Stimulated activated CD8-positive, alpha-beta memory T cell treated with anti-CD3 and anti-CD28 coated beads, Interleukin-7, amount 100 ng/mL, for 1 hour (primary cell): ENCODE data around the gene SEC16B.

Source experiments
- DNase-seq, 2 donors: peaks; one replicate each; pipeline ENCODE4 v3.0.0-alpha.2; 2020; ENCODE audit warnings: low read depth in 2 of 2

Gene SEC16B

DNA sequence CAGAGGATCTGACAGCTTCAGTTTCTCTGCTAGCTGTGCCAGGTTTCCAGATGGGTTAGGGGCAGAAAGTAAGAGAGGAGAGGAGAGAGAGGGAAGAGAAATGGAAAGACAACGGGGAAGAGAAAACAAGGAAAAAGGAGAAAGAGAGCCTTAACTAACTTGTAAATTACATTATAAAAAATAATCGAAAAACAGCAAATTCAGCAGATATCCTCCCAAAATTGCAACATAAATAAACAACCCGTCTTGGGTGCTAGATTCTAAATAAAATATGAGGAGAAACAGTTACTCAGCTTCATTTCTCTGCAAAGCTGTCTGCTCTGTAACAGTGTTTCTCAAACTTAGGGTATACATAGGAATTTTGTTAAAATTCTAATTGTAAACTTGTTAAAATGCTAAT lies 29.2 kb downstream of the SEC16B start:
- no peak for DNase-seq

DNA sequence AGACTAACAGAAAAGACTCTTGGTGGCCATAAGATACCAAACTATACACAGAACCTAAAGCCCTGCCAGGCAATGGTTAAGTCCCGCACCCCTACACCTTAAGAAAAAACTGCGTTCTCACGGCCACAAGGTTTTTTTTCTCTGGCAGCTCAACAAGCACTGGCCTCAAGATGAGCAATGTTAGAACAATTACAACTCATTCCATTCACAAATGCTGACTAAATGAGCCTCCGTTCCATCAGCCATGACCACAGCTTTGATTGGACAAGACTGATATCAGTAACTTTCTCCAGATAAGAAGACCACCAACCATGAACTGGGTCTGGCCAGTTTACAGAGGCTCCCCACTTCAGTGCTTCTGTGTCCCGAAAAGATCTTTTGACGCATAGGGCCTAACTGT lies 31.9 kb downstream of the SEC16B start:
- DNase-seq: no peak

DNA sequence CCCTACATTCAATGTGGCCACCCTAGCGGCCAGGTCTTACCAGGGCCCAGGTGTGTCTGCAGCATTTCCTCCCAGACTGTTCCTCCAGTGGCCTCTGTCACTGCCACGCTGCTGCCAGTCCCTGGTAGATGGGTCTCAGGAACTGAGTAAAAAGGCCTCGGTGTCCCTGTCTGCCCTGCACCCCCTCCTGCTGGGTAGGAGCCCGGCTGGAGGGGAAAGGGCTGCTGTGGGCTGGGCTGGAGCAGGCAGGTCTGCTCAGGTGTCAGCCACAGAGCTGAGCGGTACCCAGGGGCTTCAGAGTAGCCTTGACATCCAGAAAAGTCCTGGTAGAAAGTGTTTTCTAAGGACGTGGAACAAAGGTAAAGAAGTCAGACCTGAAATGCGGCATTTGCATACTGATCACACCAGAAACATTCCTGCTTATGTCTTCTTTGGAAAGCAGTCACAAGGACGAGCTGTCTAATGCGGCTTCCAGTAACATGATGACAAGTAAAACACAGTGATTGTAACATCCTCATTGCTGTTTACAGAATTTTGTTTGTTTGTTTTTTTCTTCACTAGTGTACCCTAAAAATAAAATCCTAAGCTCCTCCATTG lies 32.6 kb downstream of the SEC16B start:
- no peak for DNase-seq

DNA sequence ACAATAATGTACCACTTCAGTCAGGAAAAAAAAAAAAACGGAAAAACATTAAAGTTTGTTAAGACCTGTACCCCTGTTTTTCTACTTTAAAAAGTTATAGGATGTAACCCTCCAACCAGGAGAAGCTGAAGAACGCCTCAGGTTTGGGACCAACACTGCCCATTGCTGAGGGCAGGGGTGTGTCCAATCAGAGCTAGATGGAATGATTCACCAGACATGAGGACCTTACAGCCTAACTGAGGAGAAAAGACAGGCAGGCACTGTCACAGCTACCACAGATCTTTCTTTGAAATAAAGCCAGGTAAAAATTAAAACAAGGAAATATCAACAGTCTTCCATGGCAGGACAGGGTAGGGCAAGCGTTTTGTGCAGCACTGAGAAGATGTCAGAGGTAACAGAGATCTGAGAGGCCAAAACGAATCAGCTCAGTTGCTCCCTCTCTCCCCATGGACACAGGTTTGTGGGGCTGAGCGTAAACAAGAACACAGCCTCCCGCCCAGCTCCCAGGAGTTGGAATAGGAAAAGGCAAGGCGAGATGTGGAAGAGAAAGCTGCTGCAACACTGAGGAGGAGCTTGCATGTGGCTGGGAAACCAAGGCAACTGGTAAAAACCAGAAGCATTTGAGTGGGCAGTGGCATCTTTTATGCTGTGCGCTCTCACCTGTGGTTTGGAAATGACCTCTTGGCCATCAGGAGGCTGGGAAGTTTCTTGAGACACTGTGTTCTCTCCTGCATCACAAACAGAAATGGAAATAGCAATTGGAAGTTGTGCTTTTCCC lies 34.0 kb downstream of the SEC16B start:
- DNase-seq: no peak

DNA sequence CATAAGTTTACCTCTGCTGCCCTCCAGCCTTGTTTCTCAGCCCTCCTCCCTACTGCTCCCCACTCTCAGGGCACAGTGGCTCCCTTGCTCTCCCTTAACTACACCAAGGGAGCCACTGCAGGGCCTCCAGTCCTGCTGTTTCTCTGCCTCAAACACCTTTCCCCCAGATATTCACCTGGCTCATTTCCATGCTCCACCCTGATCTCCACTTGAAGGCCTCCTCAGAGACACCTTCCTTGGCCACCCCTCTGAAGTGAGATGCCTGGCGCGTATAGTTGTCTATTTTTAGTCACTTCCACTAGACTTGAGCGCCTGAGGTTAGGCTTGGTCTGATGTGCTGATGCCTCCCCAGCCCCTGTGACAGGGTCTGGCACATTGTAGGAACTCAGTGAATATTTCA lies 34.9 kb downstream of the SEC16B start:
- no peak for DNase-seq

DNA sequence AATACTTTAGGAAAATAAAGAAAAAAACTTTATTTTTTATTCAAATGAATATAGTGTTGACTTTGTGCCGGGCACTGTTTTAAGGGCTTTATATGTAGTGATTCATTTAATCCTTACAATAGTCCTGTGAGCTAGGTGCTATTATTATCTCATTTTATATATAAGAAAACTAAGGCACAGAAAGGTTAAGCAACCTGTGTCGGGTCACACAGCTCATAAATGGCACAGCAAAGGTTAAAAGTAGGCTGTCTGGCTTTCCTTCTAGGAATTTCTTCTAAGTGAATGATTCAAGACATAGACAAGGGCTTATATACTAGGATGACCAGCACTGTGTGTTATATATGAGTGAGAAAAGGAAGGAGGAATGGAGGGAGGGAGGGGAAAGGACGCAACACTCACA lies 35.4 kb downstream of the SEC16B start:
- no peak for DNase-seq

DNA sequence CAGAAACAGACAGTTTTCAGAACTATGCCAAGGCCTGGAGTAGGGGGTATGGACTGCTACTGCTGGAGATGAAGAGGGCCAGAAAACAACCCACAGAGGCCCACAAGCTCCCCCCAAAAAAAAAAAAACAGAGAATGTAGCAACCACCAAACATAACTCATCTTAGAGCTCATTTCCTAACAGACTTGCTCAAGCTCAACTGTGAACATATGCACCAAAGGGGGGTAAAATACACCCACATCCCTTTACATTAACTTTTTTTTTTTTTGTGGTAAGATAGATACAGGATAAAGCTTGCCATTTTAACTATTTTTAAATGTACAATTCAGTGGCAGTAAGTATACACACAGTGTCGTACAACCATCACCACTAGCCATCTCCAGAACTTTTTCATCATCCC lies 36.0 kb downstream of the SEC16B start:
- no peak for DNase-seq

DNA sequence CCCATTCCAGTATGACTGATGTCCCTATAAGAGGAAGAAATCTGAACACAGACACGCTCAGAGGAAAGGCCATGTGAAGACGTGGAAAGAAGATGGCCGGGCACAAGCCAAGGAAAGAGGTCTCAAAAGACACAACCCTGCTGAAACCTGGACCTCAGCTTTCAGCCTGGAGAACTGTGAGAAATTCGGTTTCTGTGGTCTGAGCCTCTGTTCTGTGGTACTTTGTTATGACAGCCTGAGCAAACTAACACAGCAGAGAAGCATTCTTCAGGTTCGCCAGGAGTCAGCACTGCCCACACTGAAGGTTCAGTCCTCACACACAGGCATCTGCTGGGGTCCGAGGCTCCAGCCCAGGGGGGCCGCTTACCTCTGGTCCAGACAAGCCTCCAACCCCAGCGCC lies 37.7 kb downstream of the SEC16B start:
- no peak for DNase-seq

DNA sequence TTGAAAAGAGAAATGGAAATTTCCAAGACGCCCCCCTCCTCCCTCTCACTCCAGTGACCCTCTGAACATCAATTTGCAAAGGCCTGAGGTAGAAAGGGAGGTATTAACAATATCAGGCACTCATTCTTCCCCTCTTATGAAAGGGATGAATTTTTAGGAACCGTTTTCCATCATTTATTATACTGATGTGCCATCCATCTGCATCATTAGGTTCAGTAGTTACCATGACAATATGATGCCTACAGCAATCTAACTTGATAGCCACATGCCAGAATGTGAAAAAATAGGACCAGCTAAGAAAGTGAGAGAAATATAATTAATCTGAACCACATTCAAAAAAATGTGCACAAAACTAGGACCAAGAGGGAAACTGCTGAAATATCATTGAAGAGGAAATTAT lies 40.9 kb downstream of the SEC16B start:
- no peak for DNase-seq

DNA sequence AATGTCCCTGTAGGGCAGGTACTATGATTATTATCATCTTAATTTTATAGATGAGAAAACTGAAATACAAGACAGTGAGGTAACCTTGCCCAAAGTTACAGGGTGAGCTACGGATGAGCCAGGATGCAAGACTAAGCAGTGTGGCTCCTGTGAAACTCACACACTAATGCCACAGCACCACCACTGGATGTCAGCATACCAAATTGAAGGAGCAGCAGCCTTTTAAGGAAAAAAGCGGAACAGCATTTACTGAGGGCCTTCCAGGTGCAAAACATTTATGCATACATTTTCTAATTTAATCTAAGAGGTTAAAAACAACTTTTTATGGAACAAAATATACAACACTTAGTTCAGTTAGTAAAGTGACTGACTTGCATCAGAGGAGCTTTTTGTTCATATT lies 41.7 kb downstream of the SEC16B start:
- no peak for DNase-seq

DNA sequence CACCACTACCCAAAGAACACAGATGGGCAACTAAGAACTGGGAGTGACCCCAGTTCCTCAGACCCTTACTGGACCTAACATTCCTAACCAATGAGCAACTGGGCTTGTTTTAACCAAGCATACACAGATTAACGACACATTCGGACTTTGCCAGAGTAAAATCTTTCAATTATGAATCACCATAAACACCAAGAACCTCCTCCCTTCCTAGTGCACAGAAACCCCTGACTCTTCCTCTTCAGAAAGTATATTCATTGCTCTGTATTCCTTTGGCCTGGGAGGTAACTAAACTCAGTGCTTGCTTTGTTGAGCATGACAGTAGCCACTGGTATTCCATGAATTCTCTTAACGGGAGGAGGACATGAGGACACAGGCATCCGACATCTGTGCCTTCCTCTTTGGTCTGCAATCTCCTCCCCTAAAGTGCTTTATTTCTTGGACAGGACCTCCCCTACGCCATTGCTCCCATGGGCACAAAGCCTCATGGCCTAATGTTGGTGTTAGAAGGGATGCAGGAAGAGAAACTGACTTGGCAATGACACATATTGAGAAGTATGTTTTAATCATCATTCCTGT lies 42.7 kb downstream of the SEC16B start:
- no peak for DNase-seq

DNA sequence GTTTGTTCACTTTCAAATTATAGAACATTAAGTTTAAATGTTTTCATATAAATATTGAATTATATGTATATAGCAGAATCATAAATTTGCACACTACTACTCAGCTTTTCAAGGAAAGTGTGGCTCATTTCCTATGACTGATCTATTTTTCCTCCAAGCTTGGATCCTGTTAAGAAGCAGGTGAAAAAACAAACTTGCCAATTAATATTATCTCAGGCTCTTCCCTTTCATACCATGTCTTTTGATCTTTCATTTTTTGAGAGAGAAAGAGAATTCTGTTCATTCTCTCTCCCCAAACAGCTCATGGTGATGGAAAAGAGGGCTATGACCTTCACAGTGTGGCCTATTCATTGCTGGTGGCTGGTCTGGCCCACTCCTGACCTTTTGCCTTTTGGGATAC lies 43.7 kb downstream of the SEC16B start:
- DNase-seq: no peak

DNA sequence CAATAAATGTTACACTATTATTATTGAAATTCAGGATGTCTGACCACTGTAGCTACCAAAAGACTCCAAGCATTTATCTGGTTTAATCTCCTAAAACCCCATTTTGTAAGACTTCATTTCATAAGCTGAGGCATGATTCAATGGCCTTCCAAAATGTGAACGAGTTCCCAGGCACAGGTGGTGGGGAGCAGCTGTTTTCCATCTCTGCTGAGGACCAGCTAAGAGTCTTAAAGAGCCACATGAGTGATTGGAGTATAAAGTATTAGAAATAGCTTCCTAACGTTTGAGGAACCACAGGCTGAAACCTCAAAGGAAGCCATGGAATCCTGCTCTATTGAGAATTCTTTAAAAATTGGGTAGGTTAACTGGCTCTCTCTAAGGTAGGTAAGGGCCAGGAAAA lies 44.9 kb downstream of the SEC16B start:
- DNase-seq: no peak

DNA sequence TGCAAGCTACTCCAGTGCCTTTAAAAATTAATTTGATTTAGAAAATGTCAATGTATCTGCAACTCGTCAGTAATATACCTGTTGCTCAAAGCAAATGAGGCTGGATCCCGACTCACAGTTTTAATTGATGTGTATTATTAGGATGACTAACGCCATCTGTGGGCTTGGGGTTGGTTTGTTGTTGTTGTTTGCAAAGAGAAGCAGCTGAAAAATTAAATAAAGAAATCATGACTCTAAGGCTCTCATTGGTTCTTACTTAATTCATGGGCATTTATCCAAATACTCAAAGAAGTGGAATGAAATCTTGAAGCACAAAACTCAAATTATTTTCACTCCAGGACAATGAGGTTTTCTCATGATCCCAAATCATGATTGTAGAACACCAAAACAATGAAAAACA lies 46.4 kb downstream of the SEC16B start:
- no peak for DNase-seq

DNA sequence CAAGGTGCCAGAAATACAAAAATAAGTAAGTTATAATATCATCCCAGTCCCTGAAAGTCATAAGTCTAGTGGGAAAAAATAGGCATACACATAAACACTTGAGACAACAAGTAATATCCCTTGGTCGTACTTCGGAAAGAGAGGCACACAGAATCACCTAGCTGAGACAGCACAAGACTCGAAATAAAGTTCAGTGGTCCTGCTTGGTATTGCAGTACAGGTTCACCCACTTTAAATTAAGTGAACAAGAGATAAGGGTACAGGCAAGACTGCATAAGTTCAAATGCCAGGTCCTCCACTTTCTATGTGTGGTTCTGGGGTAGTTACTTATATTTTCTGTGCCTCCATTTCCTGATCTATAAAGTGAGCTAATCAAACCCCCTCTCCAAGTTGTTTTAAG lies 47.6 kb downstream of the SEC16B start:
- DNase-seq: no peak

DNA sequence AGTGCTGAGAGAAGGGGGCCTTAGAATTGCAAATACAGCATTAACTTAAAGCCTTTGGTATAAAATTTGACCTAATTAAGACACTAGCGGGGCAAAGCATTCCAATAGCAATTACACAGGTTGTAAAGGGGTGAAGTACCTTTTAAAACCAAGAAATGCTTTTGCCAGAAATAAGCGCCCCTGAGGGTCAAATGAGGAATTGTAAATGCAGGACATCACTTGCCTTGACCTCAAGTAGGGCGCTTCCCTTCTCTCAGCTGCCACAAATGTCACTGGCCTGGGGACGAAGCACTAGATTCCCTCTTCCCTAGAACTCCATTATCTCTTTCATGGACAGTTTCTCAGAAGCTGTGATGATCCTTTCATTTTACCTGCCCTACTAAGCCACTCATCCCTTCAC lies 48.3 kb downstream of the SEC16B start:
- no peak for DNase-seq

DNA sequence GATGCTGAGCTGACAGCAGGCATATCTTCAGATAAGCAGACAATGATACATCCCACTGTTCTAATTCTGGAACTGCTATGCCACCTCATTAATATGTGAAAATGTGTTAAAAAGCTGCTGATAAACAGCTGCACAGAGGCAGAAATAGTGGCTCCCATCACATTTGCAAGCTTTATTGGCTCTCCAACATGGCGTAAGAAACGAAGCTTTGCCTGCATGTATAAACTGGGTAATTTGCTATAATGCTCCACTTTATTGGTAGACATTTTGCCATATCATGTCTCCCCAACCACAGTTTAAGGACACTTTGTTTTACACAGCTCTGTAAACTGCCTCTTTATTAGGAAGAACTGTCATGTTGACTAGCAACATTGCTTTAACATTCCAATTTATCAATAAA lies 49.8 kb downstream of the SEC16B start:
- no peak for DNase-seq

DNA sequence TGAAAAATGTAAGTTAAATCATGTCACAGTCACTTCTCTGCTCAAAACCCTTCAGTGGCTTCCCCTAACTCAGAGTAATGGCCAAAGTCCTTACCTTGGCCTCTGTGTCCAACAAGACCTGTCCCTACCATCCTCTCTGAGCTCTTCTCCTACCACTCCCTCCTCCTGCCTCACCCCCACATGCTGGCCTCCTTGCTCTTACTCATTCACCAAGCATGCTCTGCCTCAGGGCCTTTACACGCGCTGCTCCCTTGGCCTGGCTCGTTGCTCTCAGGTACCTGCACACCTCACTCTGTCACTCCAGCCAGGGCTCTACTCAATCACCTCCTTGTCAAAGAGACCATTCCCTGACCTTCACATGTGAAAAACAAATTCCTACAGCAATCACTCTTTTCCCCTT lies 54.2 kb downstream of the SEC16B start:
- no peak for DNase-seq

DNA sequence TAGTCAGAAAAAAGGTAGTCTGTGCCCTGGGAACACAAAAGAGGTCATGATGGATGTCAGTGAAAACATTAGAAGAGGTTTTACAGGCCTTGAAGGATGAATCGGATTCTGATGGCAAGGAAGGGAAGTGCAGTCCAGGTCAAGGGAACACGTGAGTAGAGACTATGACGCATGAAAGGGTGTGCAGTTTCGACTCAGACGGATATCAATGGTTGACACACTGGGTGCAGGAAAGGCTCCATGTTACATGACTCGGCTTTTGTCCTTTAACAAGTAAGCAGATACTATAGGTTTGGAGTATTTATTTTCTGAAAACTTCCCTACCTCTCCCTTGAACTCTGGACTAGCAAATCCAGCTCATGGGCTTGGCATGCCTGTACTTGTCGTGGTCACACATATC lies 55.3 kb downstream of the SEC16B start:
- DNase-seq: no peak

DNA sequence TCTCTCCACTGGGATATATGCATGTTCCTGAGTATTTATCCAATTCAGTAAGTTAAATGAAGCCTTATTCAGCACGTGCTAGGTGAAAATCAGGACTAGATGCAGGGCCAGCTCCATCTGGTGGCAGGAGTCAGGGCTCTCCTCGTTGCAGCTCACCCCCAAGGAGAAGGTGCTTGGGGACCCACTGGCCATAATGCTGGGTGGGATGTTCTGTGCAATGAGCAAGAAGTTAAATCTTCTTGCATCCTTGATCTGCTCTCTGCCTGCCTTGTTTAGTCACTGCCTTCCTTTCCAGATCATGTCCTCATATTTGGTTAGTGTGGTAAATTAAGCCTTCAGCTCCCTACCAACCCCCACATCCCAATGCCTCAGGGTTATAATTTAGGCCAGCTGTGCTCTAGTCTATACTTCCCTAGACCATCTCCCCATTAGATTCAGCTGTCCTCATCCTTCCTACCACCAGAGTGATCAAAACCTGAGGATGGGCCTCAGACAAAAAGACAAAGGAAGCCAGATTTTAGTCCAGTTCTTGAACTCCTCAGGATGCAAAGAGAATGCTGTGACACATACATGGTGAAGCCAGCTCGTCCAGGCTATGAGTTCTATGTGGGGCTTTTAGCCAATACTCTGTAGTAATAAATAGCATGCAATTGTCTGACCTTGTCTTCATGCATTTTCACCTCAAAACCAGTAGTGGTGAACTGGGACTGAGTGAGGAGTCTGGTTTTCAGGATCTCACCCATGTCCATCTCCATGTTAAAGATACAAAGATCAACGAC lies 55.9 kb downstream of the SEC16B start:
- DNase-seq: no peak

DNA sequence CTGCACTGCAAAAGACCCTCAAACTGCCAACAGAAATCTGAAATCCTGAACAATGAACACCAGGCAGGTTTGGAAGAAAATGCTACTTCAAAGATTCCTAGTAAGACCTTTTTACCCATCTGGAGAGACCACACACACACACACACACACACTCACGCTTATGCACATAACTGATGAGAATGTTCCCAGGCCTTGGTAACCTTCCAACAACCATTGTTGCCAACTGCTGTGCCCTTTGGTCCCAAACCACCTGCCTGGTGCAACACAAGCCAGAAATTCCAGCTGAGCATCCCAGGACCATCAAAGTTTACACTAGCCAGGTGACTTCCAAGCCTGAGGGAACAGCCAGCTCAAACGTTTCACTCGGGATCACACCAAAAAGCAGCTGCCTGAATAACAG lies 56.9 kb downstream of the SEC16B start:
- DNase-seq: no peak

DNA sequence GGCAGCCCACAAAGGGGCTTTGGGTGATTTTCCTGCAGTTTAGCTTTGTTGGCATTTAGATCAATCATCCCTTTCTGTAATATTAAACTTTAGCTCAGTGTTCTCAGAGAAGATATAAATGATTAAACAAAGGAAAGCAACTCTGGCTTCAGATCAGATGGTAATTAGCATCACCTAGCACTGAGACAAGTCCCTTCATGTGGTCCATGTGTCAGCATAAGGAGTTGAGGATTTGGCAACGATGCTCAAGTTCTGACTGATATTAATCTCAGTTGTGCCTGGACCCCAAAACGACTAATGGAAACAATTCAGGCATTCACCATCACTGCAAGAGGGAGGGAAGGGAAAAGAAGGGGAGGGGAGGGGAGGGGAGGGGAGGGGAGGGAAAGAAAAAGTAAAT lies 60.4 kb downstream of the SEC16B start:
- DNase-seq: no peak

DNA sequence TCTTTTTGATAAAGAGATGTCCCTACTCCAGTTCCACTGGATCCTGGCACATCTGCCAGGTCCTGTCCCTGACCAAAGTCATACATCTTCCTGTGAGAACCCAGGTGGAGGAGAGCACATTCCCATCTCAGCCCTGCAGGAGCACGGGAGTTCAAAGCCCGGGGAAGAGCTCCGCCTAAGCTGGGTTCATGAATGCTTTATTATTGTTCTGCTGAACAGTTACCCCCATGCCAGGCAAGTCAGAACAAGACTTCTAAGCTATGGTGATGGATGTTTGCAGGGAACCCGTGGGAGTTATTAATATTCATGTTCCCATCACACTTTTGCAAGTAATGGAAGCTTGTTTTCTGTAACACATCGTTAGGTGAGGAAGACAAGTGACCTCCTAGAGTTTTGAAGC lies 62.9 kb downstream of the SEC16B start:
- DNase-seq: no peak
